GM21723 (cell line): Measurements from ENCODE around the gene OR56B1.

ENCODE experiments used
- ATAC-seq: cut with Tn5 transposase; IDR thresholded peaks from one replicate; pipeline ENCODE4 v1.9.1; 2021; ENCODE audit warnings: mild to moderate bottlenecking, moderate library complexity; ENCODE audit not compliant: unreplicated experiment

The OR56B1 gene

DNA sequence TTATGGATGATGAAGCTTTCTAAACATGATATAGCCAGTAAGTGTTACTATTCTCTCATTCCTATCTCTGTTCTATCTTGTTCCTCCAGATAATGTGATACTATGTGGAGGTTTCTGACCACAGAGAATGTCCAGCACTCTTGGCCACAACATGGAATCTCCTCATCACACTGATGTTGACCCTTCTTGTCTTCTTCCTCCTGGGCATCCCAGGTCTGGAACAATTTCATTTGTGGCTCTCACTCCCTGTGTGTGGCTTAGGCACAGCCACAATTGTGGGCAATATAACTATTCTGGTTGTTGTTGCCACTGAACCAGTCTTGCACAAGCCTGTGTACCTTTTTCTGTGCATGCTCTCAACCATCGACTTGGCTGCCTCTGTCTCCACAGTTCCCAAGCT, 9.9 kb upstream of the OR56B1 start:
- no peak for ATAC-seq

DNA sequence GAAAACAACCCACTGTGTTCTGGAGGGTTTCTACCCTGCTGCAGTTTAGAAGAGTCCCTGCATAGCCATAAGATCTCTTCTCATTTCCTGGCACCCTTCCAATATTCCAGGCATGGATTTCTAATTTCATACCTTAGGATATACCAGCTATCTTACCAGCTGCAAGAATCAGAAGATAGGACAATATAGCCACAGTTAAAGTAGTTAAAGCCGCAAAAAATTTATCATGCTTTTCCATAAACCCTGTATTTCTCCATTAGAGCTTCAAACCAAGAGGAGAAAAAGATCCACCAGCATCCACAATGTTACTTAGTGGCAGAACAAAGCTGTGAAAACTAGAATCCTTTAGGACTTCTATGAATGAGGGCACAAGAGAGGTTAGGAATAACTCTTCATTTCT, 8.6 kb upstream of the OR56B1 start:
- no peak for ATAC-seq

DNA sequence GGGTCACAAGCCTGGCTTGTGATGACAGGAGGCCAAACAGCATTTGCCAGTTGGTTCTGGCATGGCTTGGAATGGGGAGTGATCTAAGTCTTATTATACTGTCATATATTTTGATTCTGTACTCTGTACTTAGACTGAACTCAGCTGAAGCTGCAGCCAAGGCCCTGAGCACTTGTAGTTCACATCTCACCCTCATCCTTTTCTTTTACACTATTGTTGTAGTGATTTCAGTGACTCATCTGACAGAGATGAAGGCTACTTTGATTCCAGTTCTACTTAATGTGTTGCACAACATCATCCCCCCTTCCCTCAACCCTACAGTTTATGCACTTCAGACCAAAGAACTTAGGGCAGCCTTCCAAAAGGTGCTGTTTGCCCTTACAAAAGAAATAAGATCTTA, 843 bp downstream of the OR56B1 start:
- ATAC-seq: no peak

DNA sequence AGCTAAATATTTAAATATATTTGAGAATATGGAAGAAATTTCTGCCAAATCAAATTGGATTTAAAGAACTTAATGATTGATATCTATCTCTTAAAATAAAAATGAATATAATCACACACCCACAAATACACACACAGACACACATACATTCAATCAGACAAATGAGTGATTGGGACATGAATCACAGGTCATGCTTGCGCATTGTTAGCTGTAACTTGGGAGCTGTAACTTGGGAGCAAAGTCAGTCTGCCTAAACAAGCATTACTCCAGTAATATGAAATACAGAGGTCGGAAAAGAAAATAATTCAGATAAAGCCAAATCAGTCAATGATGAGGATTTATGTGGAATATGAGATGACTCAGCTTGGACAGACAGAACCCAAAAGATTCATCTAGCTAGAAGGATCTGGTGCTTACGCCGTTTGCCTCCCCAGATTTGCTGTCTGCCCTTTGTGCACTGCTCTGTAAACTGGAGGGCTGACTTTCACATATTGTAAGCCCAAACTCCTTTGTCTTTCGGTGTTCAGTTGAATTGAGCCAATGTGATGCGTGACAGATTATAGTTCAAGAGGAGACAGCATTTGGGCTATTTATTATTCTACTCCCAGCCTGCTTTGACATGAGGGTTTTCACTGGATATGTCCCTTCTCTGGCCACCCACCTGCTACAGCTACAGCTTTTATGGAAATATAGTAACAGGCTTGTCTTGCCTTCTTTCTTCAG, 1.6 kb downstream of the OR56B1 start:
- no peak for ATAC-seq

DNA sequence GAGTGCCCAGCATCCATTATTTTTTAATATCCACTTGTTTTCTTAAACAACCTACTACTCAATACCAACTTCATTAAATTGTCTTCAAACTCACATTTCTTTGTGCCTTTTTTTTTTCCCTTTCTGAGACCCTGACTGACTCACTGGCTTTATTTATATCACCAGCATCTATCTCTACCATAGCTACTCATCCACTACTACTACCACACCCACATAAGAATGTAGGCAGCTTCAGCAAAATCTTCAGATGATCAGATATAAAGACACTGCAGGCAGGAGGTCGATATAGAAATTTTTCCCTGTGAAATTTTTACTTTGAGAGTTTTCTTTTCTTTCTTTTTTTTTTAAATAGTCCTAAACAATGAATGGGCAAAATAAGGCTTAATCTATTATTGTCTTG, 2.2 kb downstream of the OR56B1 start:
- no peak for ATAC-seq

DNA sequence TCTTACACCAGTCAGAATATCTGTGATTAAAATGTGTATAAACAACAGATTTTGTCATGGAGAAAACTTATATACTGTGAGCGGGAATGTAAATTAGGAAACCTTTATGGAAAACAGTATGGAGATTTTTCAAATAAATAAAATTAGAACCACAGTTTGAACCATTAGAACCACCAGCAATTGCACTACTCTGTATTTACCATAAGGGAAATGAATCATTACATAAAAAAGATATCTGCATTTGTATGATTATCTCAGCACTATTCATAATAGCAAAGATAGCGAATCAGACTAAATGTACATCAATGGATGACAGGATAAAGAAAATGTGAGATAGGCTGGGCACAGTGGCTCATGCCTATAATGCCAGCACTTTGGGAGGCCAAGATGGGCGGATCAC, 10.4 kb downstream of the OR56B1 start:
- no peak for ATAC-seq

DNA sequence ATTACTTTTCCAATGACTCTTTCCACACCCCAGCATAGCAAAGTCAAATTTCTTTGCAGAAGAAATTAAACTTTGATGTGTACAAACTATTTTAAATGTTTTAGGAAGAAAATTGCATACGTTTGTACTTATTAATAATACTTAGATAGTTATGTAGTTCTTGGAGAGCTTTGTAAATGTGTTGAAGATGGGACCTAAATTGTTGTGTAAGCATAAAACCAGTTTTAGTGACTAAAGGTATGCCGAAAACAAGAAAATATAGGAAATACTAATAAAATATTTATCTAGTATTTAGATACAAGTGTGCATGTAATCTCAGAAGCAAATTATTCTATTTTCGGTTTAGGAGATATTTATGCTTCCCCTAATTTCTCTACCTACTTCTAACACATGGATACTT, 13.6 kb downstream of the OR56B1 start:
- ATAC-seq: no peak

DNA sequence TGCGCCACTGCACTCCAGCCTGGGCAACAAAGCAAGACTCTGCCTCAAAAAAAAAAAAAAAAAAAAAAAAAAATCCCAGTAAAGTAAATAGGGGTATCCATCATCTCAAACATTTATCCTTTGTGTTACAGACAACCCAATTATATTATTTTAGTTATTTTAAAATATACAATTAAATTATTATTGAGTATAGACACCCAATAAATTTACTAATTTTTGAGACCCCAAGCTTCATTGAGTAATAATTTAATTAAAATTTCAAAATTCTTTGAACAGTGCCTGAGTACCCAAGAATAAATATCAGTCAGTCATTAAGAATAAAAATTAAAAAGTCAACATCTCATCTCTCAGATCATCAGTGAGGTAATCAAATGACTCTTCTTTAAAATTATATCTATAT, 17.7 kb downstream of the OR56B1 start, which contains the start of gene OR52N4:
Gene OR52N4 (plus strand): TSS at position 301 of the 400 bp plus-strand sequence. CDS start 498 bp downstream, outside the sequence.
- ATAC-seq: no peak

DNA sequence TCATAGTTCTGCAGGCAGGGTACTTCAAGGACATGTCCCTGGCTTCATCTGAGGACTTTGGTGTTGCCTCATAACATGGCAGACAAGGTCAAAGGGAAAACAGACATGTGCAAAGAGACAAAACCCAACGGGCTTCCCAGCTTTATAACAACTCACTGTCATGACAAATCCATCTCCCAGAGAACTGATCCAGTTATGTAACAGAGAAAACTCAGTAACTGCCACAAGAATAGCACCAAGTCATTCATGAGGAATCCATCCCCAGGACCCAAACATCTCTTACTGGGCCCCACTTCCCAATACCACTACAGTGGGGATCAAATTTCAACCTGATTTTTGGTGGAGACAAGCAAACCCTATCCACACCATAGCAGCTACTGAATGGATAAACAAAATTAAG, 30.8 kb downstream of the OR56B1 start:
- ATAC-seq: no peak

DNA sequence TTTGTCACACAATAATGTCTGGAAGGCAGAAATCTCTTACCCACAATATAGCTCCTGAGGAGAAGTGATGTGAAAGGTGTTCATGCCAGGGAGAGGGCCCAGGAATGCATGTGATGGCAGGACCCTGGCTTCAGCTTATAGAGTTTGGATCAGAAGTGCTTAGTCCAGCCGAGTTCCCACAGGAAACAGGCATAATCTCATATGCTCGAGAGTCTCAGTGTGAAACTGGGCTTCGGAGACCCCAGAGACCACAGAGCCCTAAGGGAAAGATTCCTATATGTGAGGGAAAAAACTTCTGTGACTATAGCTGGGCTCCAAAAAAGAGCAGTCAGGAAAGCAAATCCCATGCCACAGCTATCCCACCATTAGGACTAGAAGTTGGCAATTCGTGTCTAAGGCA, 47.0 kb downstream of the OR56B1 start, which contains the start of gene OR52N5:
Gene OR52N5 (minus strand): TSS at position 101 of the 400 bp plus-strand sequence. CDS start 4,721 bp downstream, outside the sequence.
- no peak for ATAC-seq
